Ishikawa (cell line): ENCODE measurements around the gene WFDC1.

Source experiments
- USF1 ChIP-seq: IDR thresholded peaks from 2 replicates; pipeline ENCODE4 v1.6.1; 2012
- YY1 ChIP-seq: IDR thresholded peaks from 2 replicates; pipeline ENCODE4 v1.6.1; 2012; ENCODE audit warnings: low read depth

- TF ChIP-seq USF1 (no peak), YY1 (no peak)
These were observed 2.7 kb upstream of the WFDC1 start for GRCh38 chr16:84292011-84292410.
